KG1 (cell line): ENCODE data around the gene SLC2A11.
"Not testable (repeated sequence)": the region's sequence is repeated elsewhere in the genome, so short reads cannot be mapped to it uniquely, and the experiment has no call there.

Experiments used
- DNase-seq: peaks from one replicate; lab custom pipeline; 2025; lab: John Stamatoyannopoulos, UW

The SLC2A11 gene

GRCh38 chr22:23908587-23909205, 51.0 kb downstream of the SLC2A11 start:
- no peak for DNase-seq

GRCh38 chr22:23909296-23909898, 51.7 kb downstream of the SLC2A11 start:
- no peak for DNase-seq

- no peak for DNase-seq
Observed at GRCh38 chr22:23910496-23911190, 53.0 kb downstream of the SLC2A11 start.

- no peak for DNase-seq
Observed at GRCh38 chr22:23911318-23911980, 53.8 kb downstream of the SLC2A11 start.

GRCh38 chr22:23912293-23912903, 54.7 kb downstream of the SLC2A11 start:
- no peak for DNase-seq

GRCh38 chr22:23913306-23913660, 55.6 kb downstream of the SLC2A11 start:
- no peak for DNase-seq

- peak; percentile 97 for DNase-seq
Observed at GRCh38 chr22:23913661-23914353, 56.1 kb downstream of the SLC2A11 start.

- DNase-seq: no peak
Observed at GRCh38 chr22:23915290-23915689, 57.6 kb downstream of the SLC2A11 start.

GRCh38 chr22:23920267-23920611, 62.6 kb downstream of the SLC2A11 start:
- not testable (repeated sequence) for DNase-seq

GRCh38 chr22:23921586-23922201, 64.0 kb downstream of the SLC2A11 start:
- DNase-seq: not testable (repeated sequence)

GRCh38 chr22:23922921-23923320, 65.2 kb downstream of the SLC2A11 start:
- DNase-seq: no peak

GRCh38 chr22:23925020-23925606, 67.4 kb downstream of the SLC2A11 start:
- DNase-seq: no peak

- DNase-seq: no peak
Observed at GRCh38 chr22:23926561-23926960, 68.9 kb downstream of the SLC2A11 start.
